ENCODE results near the gene C6orf120. TPM values are rescaled to one million over a fixed set of nuclear protein-coding genes. Genes with fewer than 3 reads are reported as not detected.

The C6orf120 gene
- total and polyA plus RNA-seq, 2 of the 13 experiments (the other 11 are each of a cell fraction or from before 2014, with no cell fraction given): 21.7 to 29.9 TPM

GRCh38 chr6:169701311-169701953, 494 bp upstream of the C6orf120 start (continued):
- TF ChIP-seq ARID4A (CRISPR knock-in tag; IDR thresholded peaks at IDR 0.05; ENCODE audit: borderline replicate concordance): no peak; the same call in 1 of the 2 replicates
- TF ChIP-seq TFDP2 (CRISPR knock-in tag; IDR thresholded peaks at IDR 0.05): no peak
- no peak for TF ChIP-seq ZSCAN20 (CRISPR knock-in tag; IDR thresholded peaks at IDR 0.05; ENCODE audit: borderline replicate concordance)
- no peak for TF ChIP-seq ZNF180 (CRISPR knock-in tag; IDR thresholded peaks at IDR 0.05; ENCODE audit: borderline replicate concordance, low read depth)
- no peak for TF ChIP-seq GPBP1L1 (CRISPR knock-in tag; IDR thresholded peaks at IDR 0.05)
- TF ChIP-seq ZNF747 (CRISPR knock-in tag; IDR thresholded peaks at IDR 0.05; ENCODE audit: borderline replicate concordance): no peak; the same call in 1 of the 2 replicates
- TF ChIP-seq HNRNPL (IDR thresholded peaks at IDR 0.05; ENCODE audit: low read depth, low read length): no peak
- TF ChIP-seq RBFOX2 (IDR thresholded peaks at IDR 0.05; ENCODE audit: low read depth, low read length): no peak
- TF ChIP-seq ZNF280D (CRISPR knock-in tag; IDR thresholded peaks at IDR 0.05): no peak
- TF ChIP-seq ZNF598 (CRISPR knock-in tag; IDR thresholded peaks at IDR 0.05; ENCODE audit: borderline replicate concordance): peak; percentile 90; the same call in 1 of the 2 replicates
- TF ChIP-seq FOXK1 (CRISPR knock-in tag; IDR thresholded peaks at IDR 0.05; ENCODE audit: borderline replicate concordance, low read depth): no peak
- TF ChIP-seq ZGPAT (CRISPR knock-in tag; IDR thresholded peaks at IDR 0.05): no peak
- TF ChIP-seq ZNF891 (CRISPR knock-in tag; IDR thresholded peaks at IDR 0.05): peak; percentile 70
- no peak for TF ChIP-seq ZNF619 (CRISPR knock-in tag; IDR thresholded peaks at IDR 0.05)
- TF ChIP-seq CBX1 (IDR thresholded peaks at IDR 0.05; ENCODE audit: low read depth): no peak
- TF ChIP-seq SIN3B (IDR thresholded peaks at IDR 0.05; ENCODE audit: low read length): no peak
- no peak for TF ChIP-seq ATF1 (CRISPR knock-in tag; IDR thresholded peaks at IDR 0.05)
